AG09309 (cell line): Measurements from ENCODE around the gene ACTA2.

Experiments used
- DNase-seq: peaks from one replicate; pipeline ENCODE4 v3.0.0-alpha.2; 2010; ENCODE audit warnings: low read depth
- H3K4me3 ChIP-seq: 2 replicates; pipeline ENCODE4 v1.5.1; 2011; ENCODE audit warnings: mild to moderate bottlenecking, low read depth, low read length, moderate library complexity; ENCODE audit not compliant: control insufficient read depth
- TF ChIP-seq, protein P1 (sequence below): IDR thresholded peaks from 2 replicates; pipeline ENCODE4 v1.5.1; 2011; ENCODE audit warnings: mild to moderate bottlenecking, low read depth, low read length, inconsistent platforms; ENCODE audit not compliant: insufficient read depth, control insufficient read depth; ENCODE audit errors: missing control alignments

Gene ACTA2

DNA sequence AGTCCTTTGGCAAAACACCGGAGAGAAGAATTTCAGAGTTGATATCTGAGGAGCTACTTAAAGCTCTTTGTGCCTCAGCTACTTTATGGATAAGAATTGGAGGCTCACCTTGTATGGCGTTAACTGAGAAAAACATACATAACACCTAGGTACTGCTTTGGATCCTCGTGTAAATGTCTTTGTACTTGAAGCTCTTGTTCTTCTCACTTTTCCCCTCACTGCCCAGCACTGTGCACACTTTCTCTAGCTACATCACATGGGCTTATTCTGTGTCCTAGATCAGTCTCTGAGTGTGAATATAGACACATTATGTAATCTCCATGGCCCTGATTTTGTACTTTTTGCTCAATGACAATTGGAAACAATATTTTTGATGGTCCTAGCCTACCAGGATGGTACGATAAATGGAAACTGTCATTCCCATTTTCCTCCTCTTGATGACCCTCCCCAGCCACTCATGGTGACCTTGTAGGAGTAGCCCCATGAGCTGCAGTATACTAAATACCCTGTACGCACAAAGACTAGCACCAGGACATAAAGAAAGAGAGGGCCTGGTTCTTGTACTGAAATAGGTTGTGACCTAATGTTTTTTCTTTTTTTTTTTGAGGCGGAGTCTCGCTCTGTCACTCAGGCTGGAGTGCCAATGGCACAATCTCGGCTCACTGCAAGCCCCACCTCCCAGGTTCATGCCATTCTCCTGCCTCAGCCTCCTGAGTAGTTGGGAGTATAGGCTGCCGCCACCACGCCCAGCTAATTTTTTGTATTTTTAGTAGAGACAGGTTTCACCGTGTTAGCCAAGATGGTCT lies 50.4 kb downstream of the ACTA2 start:
- DNase-seq, result no peak
- TF ChIP-seq, protein P1, sequence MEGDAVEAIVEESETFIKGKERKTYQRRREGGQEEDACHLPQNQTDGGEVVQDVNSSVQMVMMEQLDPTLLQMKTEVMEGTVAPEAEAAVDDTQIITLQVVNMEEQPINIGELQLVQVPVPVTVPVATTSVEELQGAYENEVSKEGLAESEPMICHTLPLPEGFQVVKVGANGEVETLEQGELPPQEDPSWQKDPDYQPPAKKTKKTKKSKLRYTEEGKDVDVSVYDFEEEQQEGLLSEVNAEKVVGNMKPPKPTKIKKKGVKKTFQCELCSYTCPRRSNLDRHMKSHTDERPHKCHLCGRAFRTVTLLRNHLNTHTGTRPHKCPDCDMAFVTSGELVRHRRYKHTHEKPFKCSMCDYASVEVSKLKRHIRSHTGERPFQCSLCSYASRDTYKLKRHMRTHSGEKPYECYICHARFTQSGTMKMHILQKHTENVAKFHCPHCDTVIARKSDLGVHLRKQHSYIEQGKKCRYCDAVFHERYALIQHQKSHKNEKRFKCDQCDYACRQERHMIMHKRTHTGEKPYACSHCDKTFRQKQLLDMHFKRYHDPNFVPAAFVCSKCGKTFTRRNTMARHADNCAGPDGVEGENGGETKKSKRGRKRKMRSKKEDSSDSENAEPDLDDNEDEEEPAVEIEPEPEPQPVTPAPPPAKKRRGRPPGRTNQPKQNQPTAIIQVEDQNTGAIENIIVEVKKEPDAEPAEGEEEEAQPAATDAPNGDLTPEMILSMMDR, result no peak
- H3K4me3 ChIP-seq, result no peak overlapping the region

DNA sequence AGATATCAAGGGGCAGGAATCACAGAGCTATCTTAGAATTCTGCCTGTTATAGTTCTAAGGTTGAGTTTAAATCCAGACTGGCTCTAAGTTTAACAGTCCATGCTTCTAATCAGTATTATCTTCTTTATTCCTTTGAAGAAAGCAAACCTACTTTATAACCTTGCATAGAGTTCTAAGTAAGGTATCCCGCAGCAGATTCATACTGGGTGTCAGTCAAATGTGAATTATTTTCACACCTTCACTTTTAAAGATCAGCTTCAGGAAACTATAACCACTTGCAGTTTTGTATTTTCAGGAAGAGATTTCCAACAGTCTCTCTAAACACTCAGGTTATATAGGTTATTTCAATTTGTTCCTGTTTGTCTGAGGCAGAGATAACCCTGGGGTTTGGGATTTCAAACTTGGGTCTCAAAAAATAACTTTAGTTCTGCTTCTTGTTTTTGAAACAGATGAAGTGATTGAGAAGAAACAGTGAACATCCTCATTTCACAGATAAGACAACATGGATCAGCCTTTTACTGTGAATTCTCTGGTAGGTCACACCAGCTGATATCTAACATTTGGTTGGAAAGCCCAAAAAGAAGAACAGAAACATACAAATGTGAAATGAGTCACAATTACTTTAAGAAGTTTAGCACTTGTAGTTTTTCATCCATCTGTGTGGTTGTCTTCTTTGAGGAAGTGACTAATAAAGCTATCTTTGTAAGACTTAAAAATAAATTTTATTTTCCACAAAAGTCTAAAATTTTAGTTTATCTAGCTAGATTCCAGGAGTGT lies 51.2 kb downstream of the ACTA2 start:
- TF ChIP-seq, protein P1, result no peak
- no peak for DNase-seq
- no peak overlapping the region for H3K4me3 ChIP-seq

DNA sequence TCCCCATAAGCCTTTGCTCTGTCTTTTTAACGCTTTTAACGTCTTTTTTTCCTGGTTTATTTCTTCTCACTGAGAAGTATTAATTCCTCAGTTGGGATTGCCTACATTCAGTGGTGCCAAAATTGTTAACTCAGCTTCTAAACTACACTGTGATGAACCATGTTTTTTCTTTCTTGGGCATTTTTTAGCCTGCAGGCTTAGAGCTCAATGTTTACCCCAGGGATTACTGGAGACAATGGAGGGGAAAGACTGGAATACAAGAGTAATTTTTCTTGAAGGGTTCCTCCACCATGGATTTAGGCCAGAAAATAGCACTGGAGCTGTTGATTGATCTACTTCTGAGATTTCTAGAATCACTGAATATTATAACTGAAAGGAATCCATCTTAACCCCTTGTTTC lies 52.7 kb downstream of the ACTA2 start:
- no peak overlapping the region for H3K4me3 ChIP-seq
- no peak for DNase-seq
- TF ChIP-seq, protein P1, result no peak

DNA sequence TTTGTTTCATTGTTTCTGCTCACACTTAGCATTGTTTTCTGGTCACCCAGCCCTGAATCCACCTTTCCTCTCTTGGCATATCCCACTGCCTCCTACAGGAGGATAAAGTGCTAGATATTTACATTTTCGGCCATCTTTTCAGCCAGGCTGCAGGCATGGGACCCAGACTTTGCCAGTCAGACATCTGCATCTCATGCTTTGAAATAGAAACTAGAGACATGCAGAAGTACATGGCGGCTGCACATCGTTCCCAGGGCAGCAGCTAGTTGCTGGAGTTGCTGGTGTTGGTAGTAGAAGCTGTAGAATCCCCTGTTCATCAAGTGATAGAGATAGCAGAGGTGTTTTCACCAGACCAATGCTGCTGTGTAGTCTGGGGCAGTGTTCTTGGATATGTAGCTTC lies 53.8 kb downstream of the ACTA2 start:
- no peak overlapping the region for H3K4me3 ChIP-seq
- no peak for DNase-seq
- TF ChIP-seq, protein P1, result no peak

DNA sequence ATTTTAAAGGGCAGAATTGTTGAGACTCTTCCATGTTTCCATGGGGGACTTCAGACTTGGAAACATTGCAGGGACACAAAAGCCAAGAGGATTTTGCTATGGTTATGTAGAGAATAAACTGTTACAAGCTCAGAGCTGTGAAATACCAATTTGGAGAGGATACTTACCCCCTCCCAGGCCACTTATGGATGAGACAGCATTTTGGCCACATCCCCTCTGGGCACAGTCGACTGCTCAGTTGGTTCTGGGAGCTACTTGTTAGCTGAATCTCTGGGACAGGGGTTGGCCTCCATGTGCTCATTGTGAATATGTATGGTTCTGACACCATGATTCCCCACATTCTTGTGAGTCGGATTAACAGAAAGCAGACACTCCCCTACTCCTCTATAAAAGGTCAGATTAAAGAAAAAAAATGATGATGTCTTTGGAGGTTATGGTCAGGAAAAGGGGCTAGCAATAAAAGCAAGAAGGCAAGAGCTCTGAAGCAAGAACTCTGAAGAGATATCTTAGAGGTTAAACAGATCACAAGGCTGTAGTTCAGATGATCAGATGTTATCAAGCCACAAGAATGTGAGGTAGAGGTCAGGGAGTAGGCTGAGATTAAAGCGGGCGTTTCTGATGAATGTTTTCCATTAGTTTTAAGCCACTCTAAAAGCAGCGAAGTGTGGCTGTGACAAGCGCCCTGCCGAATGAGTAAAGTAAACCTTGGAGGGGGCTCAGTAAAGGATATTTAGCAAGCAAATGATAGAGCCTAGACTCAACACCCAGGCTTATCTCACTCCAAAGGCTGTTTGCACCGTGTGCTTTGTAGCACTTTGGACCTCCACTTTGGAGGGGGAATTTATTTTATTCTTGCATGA lies 55.3 kb downstream of the ACTA2 start:
- DNase-seq, result no peak
- TF ChIP-seq, protein P1, result no peak
- no peak overlapping the region for H3K4me3 ChIP-seq

DNA sequence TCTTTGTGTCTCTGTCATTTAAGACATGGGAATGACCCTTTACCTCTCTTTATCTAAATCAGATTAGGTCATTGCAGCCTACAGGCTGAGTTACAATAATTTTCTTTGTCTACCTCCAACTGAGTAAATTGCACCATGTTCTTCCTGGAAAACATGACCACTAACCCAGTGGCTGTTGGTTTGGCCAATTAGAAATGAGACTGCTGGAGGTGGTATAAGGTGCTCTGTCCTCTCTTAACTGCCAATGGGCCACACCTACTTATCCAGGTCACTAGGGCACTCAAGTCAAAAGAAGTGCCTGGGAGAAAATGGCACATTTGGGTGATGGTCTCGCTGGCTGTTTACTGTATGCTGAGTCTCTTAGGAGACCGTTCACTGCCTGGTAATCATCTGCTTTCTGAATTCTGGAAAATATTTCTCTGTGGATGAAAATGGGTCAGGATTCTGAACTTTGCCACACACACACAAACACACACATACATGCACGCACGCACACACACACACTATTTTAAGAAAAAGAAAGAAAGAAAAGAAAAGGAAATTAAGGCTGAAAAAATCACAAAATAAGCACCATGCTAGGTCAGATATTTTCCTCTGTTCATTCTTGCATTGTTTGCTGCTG lies 56.1 kb downstream of the ACTA2 start:
- H3K4me3 ChIP-seq, result no peak overlapping the region
- no peak for DNase-seq
- TF ChIP-seq, protein P1, result no peak
